Endothelial cell of umbilical vein (primary cell): ENCODE data around the gene NUTM1. TPM values are rescaled to one million over a fixed set of nuclear protein-coding genes. Genes with fewer than 3 reads are reported as not detected.
A peak's percentile ranks its signal among the peaks of the same experiment; 100 is the strongest.

Experiments used
- BruUV-seq: library from RNA; stranded (reverse); fragments of 400-500 nt; replicated peaks from 2 replicates; lab custom pipeline; 2021; lab: Mats Ljungman, UMichigan
- CTCF ChIA-PET: fragments of 300-600, 350-600 bp; sonication (Branson Sonifier 250); formaldehyde crosslinking; loops from one replicate; lab custom pipeline; 2021; ENCODE audit warnings: antibody characterized with exemption, inconsistent platforms; lab: Charles Lee
- POLR2A ChIA-PET: fragments of 300-600, 350-600 bp; sonication (Branson Sonifier 250); formaldehyde crosslinking; loops from one replicate; lab custom pipeline; 2021; ENCODE audit warnings: antibody characterized with exemption, inconsistent platforms; lab: Charles Lee
- DNase-seq: peaks from one replicate; pipeline ENCODE4 v3.0.0-alpha.2; 2011; ENCODE audit warnings: low read depth, low spot score
- FAIRE-seq: peaks from 2 replicates; lab custom pipeline; 2011; peaks lifted over from hg19 to GRCh38; lab: Jason Lieb, UNC
- H2AFZ ChIP-seq: 2 replicates; pipeline ENCODE4 v1.6.0; 2012; ENCODE audit warnings: low read depth, low read length, control low read depth, inconsistent platforms
- H3K27ac ChIP-seq: 2 replicates; pipeline ENCODE4 v1.5.1; 2011; ENCODE audit warnings: low read depth, mild to moderate bottlenecking, control low read depth, low read length, moderate library complexity; ENCODE audit not compliant: insufficient read depth
- H3K27me3 ChIP-seq, 2 experiments: 2 replicates each; pipeline versions ENCODE4 v1.6.0 to v1.6.1; 2011; ENCODE audit warnings: low read length in 2 of 2, mixed read lengths in 1 of 2; ENCODE audit not compliant: control insufficient read depth in 2 of 2, insufficient read depth in 2 of 2
- H3K36me3 ChIP-seq, 2 experiments: 2 replicates in 1 of 2; 3 replicates in 1 of 2; pipeline ENCODE4 v1.5.1; 2011; ENCODE audit warnings: low read length in 2 of 2, mild to moderate bottlenecking in 1 of 2, moderate library complexity in 1 of 2; ENCODE audit not compliant: control insufficient read depth in 2 of 2, insufficient read depth in 2 of 2; ENCODE audit errors: extremely low read depth in 1 of 2
- H3K4me1 ChIP-seq: 3 replicates; pipeline ENCODE4 v1.5.1; 2011; ENCODE audit warnings: mild to moderate bottlenecking, low read length; ENCODE audit not compliant: control insufficient read depth, insufficient read depth; ENCODE audit errors: extremely low read depth
- H3K4me2 ChIP-seq: 2 replicates; pipeline ENCODE4 v1.6.1; 2011; ENCODE audit warnings: low read length, control low read depth, mixed read lengths; ENCODE audit not compliant: insufficient read depth
- H3K4me3 ChIP-seq, 3 experiments: fragments of 200-600 bp in 1 of 3; sonication (generic), shearing (Covaris generic) in 1 of 3; replicated peaks in 1 of 3; 2 replicates each; pipeline ENCODE4 v1.5.1; 2011 to 2016; ENCODE audit warnings: control low read depth in 3 of 3, low read length in 3 of 3, mild to moderate bottlenecking in 2 of 3, inconsistent platforms in 1 of 3, low read depth in 1 of 3, moderate library complexity in 1 of 3; ENCODE audit not compliant: insufficient read depth in 1 of 3
- H3K79me2 ChIP-seq: 2 replicates; pipeline ENCODE4 v1.6.0; 2012; ENCODE audit warnings: low read length, inconsistent platforms; ENCODE audit not compliant: control insufficient read depth, insufficient read depth
- H3K9ac ChIP-seq: replicated peaks from 2 replicates; pipeline ENCODE3; 2011; ENCODE audit warnings: low read length, control low read depth; ENCODE audit not compliant: insufficient read depth; ENCODE audit errors: extremely low read depth
- H3K9me1 ChIP-seq: replicated peaks from 3 replicates; pipeline ENCODE4 v1.6.0; 2011; ENCODE audit warnings: mild to moderate bottlenecking, low read length; ENCODE audit not compliant: control insufficient read depth, insufficient read depth; ENCODE audit errors: extremely low read depth
- H3K9me3 ChIP-seq: replicated peaks from 2 replicates; pipeline ENCODE4 v1.5.1; 2012; ENCODE audit warnings: low read length, inconsistent platforms; ENCODE audit not compliant: control insufficient read depth, insufficient read depth
- H4K20me1 ChIP-seq: replicated peaks from 2 replicates; pipeline ENCODE3; 2011; ENCODE audit warnings: mild to moderate bottlenecking, low read length; ENCODE audit not compliant: control insufficient read depth, insufficient read depth; ENCODE audit errors: extremely low read depth
- CTCF ChIP-seq, 2 donors: IDR thresholded peaks; 1 replicate in 1 of 2; 2 replicates in 1 of 2; pipeline ENCODE4 v1.5.1; 2011; ENCODE audit warnings: low read length in 2 of 2, mild to moderate bottlenecking in 2 of 2, moderate library complexity in 2 of 2, control low read depth in 1 of 2, inconsistent platforms in 1 of 2, low read depth in 1 of 2; ENCODE audit not compliant: insufficient read depth in 1 of 2; ENCODE audit errors: extremely low read depth in 1 of 2
- EZH2 ChIP-seq: IDR thresholded peaks from 2 replicates; pipeline ENCODE4 v1.6.1; 2012; ENCODE audit warnings: borderline replicate concordance, low read depth, mild to moderate bottlenecking, moderate library complexity, low read length, inconsistent platforms; ENCODE audit not compliant: severe bottlenecking
- FOS ChIP-seq: IDR thresholded peaks from 2 replicates; pipeline ENCODE4 v1.6.1; 2011; ENCODE audit warnings: mild to moderate bottlenecking, low read length, moderate library complexity, borderline replicate concordance; ENCODE audit not compliant: insufficient read depth
- GATA2 ChIP-seq: IDR thresholded peaks from 2 replicates; pipeline ENCODE4 v1.7.0; 2011; ENCODE audit warnings: low read depth, mild to moderate bottlenecking, moderate library complexity, mixed read lengths, low read length; ENCODE audit not compliant: insufficient read length, insufficient read depth
- JUN ChIP-seq: IDR thresholded peaks from 2 replicates; pipeline ENCODE4 v1.6.1; 2011; ENCODE audit warnings: borderline replicate concordance, low read depth; ENCODE audit not compliant: insufficient read length, insufficient read depth
- MAX ChIP-seq: IDR thresholded peaks from 2 replicates; pipeline ENCODE4 v1.6.1; 2011; ENCODE audit not compliant: insufficient read depth, insufficient read length
- MYC ChIP-seq: IDR thresholded peaks from one replicate; pipeline ENCODE4 v1.6.1; 2011; ENCODE audit warnings: mild to moderate bottlenecking, low read depth, low read length
- POLR2A ChIP-seq: IDR thresholded peaks from 2 replicates; pipeline ENCODE4 v1.6.1; 2012; ENCODE audit warnings: low read depth, mild to moderate bottlenecking, control low read depth, low read length
- POLR2AphosphoS5 ChIP-seq: IDR thresholded peaks from 2 replicates; pipeline ENCODE4 v1.6.1; 2012; ENCODE audit warnings: low read depth, mild to moderate bottlenecking, control low read depth, low read length, moderate library complexity; ENCODE audit not compliant: insufficient read depth
- dilution Hi-C: fragments of 300-500 bp; cut with MboI; formaldehyde crosslinking; loops from one replicate; pipeline ENCODE4 v1.15.0; 2019; ENCODE audit warnings: low sequenced_read_pairs; ENCODE audit not compliant: extremely low pct_ligation_motif_present
- intact Hi-C: fragments of 100-400 bp; cut with micrococcal nuclease; formaldehyde crosslinking; loops from one replicate; pipeline ENCODE4 v1.10.0; 2022
- polyA plus RNA-seq, 4 experiments: library from polyadenylated mRNA; depleted of rRNA in 3 of 4; stranded (reverse) in 3 of 4; unstranded in 1 of 4; fragments of >200 nt; gene quantifications; 2 replicates each; pipeline versions ENCODE4 v1.2.1 to v1.2.3, GENCODE V29; 2011 to 2012; ENCODE audit warnings: missing spikeins in 1 of 4
- total RNA-seq: library from RNA; stranded (reverse); gene quantifications from 2 replicates; pipeline ENCODE4 v1.2.3, GENCODE V29; 2021

Gene NUTM1
- total and polyA plus RNA-seq, 2 donors (not counting 3 experiments of a cell fraction or from before 2014, with no cell fraction given) = not detected

DNA sequence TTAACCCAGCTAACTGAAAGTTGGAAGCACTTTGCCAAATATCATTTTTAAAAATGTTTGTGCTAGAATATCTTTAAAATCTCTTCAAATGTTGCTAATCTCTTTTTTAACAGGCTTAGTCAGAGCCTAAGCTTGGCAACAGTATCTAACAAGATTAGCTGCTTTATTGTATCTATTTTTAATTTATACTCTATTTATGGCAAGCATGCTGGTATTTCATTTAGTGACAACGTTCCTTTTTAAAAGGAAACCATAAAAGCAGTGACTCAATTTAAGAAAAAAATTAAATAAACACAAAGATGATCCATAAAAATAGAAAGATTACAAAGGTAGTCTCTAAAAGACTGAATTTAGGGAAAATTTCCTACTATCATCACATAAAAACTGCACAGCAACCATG lies 46.1 kb upstream of the NUTM1 start:
- H2AFZ ChIP-seq = no peak overlapping the region
- no peak overlapping the region for H3K27ac ChIP-seq
- H3K79me2 ChIP-seq = peaks cover 2% of the 10 kb centered on the region
- CTCF ChIA-PET = interaction anchor here (0.8 to 1.5 kb wide), 4 partner anchors 26 to 187 kb away, joined by 3 to 5 read pairs (median 4); no protein-coding TSS in a partner anchor
- peaks cover 0 to 2% of the 10 kb centered on the region in 2 experiments for H3K36me3 ChIP-seq
- H4K20me1 ChIP-seq = no peaks in the 10 kb centered on the region
- H3K4me2 ChIP-seq = no peak overlapping the region
- POLR2A ChIA-PET = no interaction called here
- FAIRE-seq (no peak), DNase-seq (peak; percentile 40)
- dilution Hi-C loops = no loop called here
- intact Hi-C loops = no loop called here
- TF ChIP-seq FOS (no peak), POLR2A (no peak), MAX (no peak), MYC (no peak), JUN (no peak), GATA2 (no peak), CTCF (IDR thresholded peaks at IDR 0.05; ENCODE audit: extremely low read depth in 1 of 2, insufficient read depth in 1 of 2, low read depth in 1 of 2, low read length in 2 of 2) (no peak), EZH2 (no peak), POLR2AphosphoS5 (no peak)
- BruUV-seq = no TSS peak
- no peaks in the 10 kb centered on the region for H3K9me3 ChIP-seq
- no peak overlapping the region for H3K4me3 ChIP-seq
- no peaks in the 10 kb centered on the region for H3K4me1 ChIP-seq
- no peak overlapping the region for H3K9ac ChIP-seq
- no peaks in the 10 kb centered on the region for H3K9me1 ChIP-seq
- no peaks in the 10 kb centered on the region for H3K27me3 ChIP-seq
